GM21423 (cell line): ENCODE measurements around the gene UBALD1.
"Not testable (repeated sequence)": the region's sequence is repeated elsewhere in the genome, so short reads cannot be mapped to it uniquely, and the experiment has no call there.

Experiments
- ATAC-seq: cut with Tn5 transposase; IDR thresholded peaks from one replicate; pipeline ENCODE4 v1.9.1; 2021; ENCODE audit warnings: mild to moderate bottlenecking, moderate library complexity; ENCODE audit not compliant: unreplicated experiment

UBALD1 gene

GRCh38 chr16:4614571-4615383 is at the start of gene UBALD1:
Gene UBALD1, minus strand, starts transcription at chr16:4614888. Its CDS starts 91 bp downstream, at chr16:4614797.
- ATAC-seq, result peak; percentile 52

GRCh38 chr16:4663777-4664465 is 49.2 kb upstream of the UBALD1 start:
- no peak for ATAC-seq

GRCh38 chr16:4663465-4663776 is 48.7 kb upstream of the UBALD1 start:
- no peak for ATAC-seq

- ATAC-seq, result no peak
These were observed 47.0 kb upstream of the UBALD1 start for GRCh38 chr16:4661661-4662060.

- no peak for ATAC-seq
These were observed 45.8 kb upstream of the UBALD1 start for GRCh38 chr16:4660454-4661007.

GRCh38 chr16:4659363-4660353 is 45.0 kb upstream of the UBALD1 start:
- ATAC-seq, result no peak

- no peak for ATAC-seq
These were observed 42.3 kb upstream of the UBALD1 start for GRCh38 chr16:4656695-4657686.

GRCh38 chr16:4656221-4656620 is 41.5 kb upstream of the UBALD1 start:
- no peak for ATAC-seq

GRCh38 chr16:4655801-4656200 is 41.1 kb upstream of the UBALD1 start:
- no peak for ATAC-seq

- ATAC-seq, result no peak
These were observed 40.4 kb upstream of the UBALD1 start for GRCh38 chr16:4654964-4655590.

- ATAC-seq, result no peak
These were observed 39.6 kb upstream of the UBALD1 start for GRCh38 chr16:4654011-4654963.

- ATAC-seq, result no peak
These were observed 37.9 kb upstream of the UBALD1 start for GRCh38 chr16:4652561-4652960.

- peak; percentile 39 for ATAC-seq
These were observed 37.1 kb upstream of the UBALD1 start for GRCh38 chr16:4651827-4652226.

GRCh38 chr16:4650443-4651074 is 35.9 kb upstream of the UBALD1 start:
- ATAC-seq, result not testable (repeated sequence)

GRCh38 chr16:4649744-4650442 is 35.2 kb upstream of the UBALD1 start:
- no peak for ATAC-seq

- ATAC-seq, result no peak
These were observed 34.2 kb upstream of the UBALD1 start for GRCh38 chr16:4648917-4649316.

GRCh38 chr16:4647644-4647980 is 32.9 kb upstream of the UBALD1 start:
- ATAC-seq, result no peak
